ENCODE measurements around the gene GPRIN3.
"Not testable (repeated sequence)": the region's sequence is repeated elsewhere in the genome, so short reads cannot be mapped to it uniquely, and the experiment has no call there.

GPRIN3 gene

GRCh38 chr4:89212666-89213381 is 94.8 kb downstream of the GPRIN3 start:
- TF ChIP-seq ZFX (IDR thresholded peaks at IDR 0.05; ENCODE audit: borderline replicate concordance) (no peak), CTCF (IDR thresholded peaks at IDR 0.05) (no peak)
- no peak overlapping the region for H3K27ac ChIP-seq

- H3K27ac ChIP-seq: no peak overlapping the region
- no peak for TF ChIP-seq ZFX (IDR thresholded peaks at IDR 0.05; ENCODE audit: borderline replicate concordance)
These were observed 103.0 kb downstream of the GPRIN3 start for GRCh38 chr4:89204624-89205023.

GRCh38 chr4:89203902-89204301 is 103.7 kb downstream of the GPRIN3 start:
- TF ChIP-seq ZFX (IDR thresholded peaks at IDR 0.05; ENCODE audit: borderline replicate concordance) (no peak), CTCF (IDR thresholded peaks at IDR 0.05) (no peak)
- no peak overlapping the region for H3K27ac ChIP-seq

- not testable (repeated sequence) for H3K27ac ChIP-seq
These were observed 108.2 kb downstream of the GPRIN3 start for GRCh38 chr4:89199394-89199793.

- no peak overlapping the region for H3K27ac ChIP-seq
- TF ChIP-seq ZFX (IDR thresholded peaks at IDR 0.05; ENCODE audit: borderline replicate concordance) (no peak), CTCF (IDR thresholded peaks at IDR 0.05) (no peak)
These were observed 109.7 kb downstream of the GPRIN3 start for GRCh38 chr4:89197920-89198319.

GRCh38 chr4:89196745-89197144 is 110.9 kb downstream of the GPRIN3 start:
- no peak for TF ChIP-seq ZFX (IDR thresholded peaks at IDR 0.05; ENCODE audit: borderline replicate concordance)
- TF ChIP-seq CTCF (IDR thresholded peaks at IDR 0.05): no peak
- H3K27ac ChIP-seq: no peak overlapping the region

- no peak for TF ChIP-seq CTCF (IDR thresholded peaks at IDR 0.05)
- TF ChIP-seq ZFX (IDR thresholded peaks at IDR 0.05; ENCODE audit: borderline replicate concordance): no peak
- no peak overlapping the region for H3K27ac ChIP-seq
These were observed 111.4 kb downstream of the GPRIN3 start for GRCh38 chr4:89196056-89196674.

GRCh38 chr4:89193843-89194242 is 113.8 kb downstream of the GPRIN3 start:
- no peak overlapping the region for H3K27ac ChIP-seq
- TF ChIP-seq CTCF (IDR thresholded peaks at IDR 0.05) (no peak), ZFX (IDR thresholded peaks at IDR 0.05; ENCODE audit: borderline replicate concordance) (no peak)

Measured in 22Rv1 (cell line).